GM15510 (cell line): ENCODE measurements around the gene MLIP.

Source experiments
- POLR2A ChIP-seq: IDR thresholded peaks from 3 replicates; pipeline ENCODE4 v1.6.1; 2011; ENCODE audit warnings: borderline replicate concordance; ENCODE audit not compliant: insufficient read length; ENCODE audit errors: extremely low read depth

Gene MLIP

GRCh38 chr6:54173089-54173488, 61.8 kb downstream of the MLIP start:
- TF ChIP-seq POLR2A, result no peak

DNA sequence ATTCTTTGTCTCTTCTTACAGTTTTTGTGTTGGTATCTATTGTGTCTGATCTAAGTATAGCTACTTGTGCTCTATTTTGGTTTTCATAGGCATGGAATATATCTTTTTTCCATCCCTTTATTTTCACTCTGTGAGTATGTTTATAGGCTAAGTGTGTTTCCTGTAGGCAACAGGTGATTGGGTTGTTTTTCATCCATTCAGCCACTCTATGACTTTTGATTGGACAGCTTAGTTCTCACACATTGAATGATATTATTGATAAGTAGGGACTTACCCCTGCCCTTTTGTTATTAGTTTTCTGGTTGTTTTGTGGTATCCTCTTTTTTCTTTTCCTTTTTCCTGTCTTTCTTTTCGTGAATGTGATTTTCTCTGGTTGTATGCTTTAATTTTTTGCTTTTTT, 67.9 kb downstream of the MLIP start:
- TF ChIP-seq POLR2A, result no peak

DNA sequence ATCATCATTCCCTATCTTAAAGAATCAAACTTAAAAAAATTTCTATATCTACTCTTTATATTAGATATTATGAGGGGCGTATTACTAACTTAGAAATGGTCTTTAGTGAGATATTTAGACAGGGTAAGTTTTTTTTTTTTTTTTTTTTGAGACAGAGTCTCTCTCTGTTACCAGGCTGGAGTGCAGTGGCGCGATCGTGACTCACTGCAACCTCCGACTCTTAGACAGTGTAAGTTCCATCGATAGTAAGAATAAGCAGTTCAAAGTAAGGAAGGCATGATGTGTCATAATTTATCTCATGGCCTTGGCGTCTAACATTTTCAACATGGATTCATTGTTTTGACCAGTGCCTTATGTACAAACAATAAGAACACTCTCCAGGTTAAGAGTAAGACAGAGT, 72.4 kb downstream of the MLIP start:
- TF ChIP-seq POLR2A, result no peak

DNA sequence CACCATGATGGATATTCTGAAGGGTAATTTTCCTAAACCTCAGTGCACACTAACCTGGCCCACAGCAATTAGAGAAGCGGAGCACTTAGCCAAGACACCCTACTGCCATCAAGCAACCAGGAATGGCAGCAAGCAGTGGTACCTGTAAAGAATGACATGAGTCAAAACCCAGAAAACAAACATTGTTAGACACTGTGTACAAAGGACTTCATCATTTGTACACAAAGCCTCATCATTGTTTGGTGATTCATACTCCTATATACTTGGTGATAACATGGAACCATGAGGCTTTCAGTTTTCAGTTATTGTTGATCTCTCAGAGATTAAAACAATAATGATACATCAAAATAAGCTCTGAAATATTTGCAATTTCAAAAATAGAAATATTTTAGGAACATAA, 74.6 kb downstream of the MLIP start:
- no peak for TF ChIP-seq POLR2A

DNA sequence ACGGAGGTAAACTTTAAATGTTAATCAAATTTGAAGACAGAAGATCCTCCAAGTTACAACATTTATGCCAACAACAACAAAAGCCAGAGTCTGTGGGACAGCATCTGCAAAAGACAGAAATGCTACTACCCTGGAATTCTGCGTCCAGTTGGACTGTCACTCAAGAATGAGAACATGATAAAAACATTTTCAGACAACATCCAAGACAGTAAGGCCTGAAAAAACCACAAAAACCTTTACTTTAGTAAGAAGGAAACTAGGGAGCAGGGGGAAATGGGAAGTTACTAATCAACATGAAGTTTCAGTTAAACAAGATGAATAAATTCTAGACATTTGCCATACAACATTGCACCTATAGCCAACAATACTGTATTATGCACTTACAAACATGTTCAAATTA, 77.6 kb downstream of the MLIP start:
- TF ChIP-seq POLR2A, result no peak

- TF ChIP-seq POLR2A, result no peak
These were observed 80.2 kb downstream of the MLIP start for GRCh38 chr6:54191461-54191860.

DNA sequence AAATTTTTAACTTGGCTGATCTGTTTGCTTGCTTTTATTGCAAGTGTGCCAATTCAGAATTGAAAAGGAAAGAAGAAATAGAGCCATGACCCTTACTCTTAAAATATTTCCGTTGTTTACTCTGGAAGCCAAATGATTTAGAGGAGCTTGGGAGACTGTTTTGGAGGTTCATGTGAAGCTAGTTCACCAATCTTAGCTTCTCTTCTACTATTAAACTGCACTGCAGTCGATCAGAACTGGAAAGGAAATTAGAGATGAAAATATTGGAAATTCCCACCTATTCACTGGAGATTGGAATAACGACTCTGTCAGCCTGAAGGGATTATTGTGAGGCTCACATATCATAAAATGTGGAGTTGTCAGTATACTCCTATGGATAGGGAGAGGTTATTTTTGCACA, 81.8 kb downstream of the MLIP start:
- no peak for TF ChIP-seq POLR2A

- TF ChIP-seq POLR2A, result no peak
These were observed 82.3 kb downstream of the MLIP start for GRCh38 chr6:54193560-54193959.

- no peak for TF ChIP-seq POLR2A
These were observed 82.8 kb downstream of the MLIP start for GRCh38 chr6:54194067-54194466.

- no peak for TF ChIP-seq POLR2A
These were observed 84.4 kb downstream of the MLIP start for GRCh38 chr6:54195637-54196036.

DNA sequence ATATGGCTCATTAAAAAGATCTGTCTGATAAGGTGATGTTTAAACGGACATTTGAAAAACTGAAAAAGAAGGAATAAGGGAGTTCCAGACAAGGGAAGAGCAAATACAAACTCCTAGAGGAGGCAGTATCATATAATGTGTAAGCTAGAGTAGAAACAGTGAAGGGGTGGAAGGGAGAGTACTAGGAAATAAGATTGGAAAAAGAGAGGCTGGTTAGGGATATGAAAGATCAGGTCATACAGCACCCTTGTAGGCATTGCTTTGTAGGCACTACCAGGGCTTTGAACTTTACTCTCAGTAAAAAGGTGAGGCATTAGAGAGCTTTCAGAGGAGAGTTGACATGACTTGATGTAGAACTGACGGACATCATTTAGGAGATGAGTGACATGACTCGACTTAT, 85.7 kb downstream of the MLIP start:
- no peak for TF ChIP-seq POLR2A

GRCh38 chr6:54198134-54198533, 86.9 kb downstream of the MLIP start:
- no peak for TF ChIP-seq POLR2A

DNA sequence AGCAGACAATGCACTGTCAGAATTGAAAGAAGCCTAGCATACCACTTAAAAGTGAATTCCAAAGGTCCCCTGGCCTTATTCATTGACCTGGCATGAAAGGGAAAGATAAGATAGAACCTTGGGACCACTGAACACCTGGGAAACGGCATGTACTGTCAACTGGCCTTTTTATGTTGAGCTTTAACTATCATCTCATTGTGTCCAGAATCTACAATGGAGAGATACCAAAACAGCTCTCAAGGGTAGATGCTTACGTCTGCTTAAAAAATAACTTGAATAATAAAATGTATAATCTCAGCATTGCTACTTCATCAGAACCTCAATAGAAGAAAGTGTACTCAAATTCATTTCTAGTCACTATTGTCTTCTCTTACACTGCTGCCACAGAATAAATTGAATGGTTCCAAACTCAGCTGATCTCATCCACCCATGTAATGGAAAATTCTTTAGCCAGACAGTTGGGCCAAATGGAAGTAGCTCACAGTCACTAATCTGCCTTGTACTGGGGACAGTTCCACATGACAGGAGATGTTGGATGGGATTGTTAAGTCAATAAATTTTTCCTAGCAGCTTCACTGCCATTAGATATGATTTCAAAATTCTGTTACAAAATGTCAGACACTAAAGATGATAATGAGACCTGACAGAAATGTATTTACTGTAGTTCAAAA, 93.8 kb downstream of the MLIP start:
- no peak for TF ChIP-seq POLR2A

DNA sequence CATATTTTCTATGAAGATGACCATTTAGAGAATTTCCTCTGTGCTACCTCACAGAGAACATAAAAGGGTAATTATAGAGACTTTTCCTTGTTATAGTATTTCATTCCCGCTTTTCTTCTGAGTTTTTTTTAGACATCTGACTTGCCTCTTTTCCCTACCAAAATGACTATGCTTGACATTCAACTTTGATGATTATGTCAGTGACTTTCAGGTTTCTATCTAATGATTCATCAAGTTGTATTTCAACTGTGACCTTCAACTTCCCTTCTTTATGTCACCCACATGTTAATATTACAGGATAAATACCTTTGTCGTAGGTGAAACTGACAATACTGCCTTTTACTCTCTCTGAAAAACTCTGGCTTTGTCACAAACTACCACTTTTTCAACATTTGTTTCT, 95.3 kb downstream of the MLIP start:
- no peak for TF ChIP-seq POLR2A

DNA sequence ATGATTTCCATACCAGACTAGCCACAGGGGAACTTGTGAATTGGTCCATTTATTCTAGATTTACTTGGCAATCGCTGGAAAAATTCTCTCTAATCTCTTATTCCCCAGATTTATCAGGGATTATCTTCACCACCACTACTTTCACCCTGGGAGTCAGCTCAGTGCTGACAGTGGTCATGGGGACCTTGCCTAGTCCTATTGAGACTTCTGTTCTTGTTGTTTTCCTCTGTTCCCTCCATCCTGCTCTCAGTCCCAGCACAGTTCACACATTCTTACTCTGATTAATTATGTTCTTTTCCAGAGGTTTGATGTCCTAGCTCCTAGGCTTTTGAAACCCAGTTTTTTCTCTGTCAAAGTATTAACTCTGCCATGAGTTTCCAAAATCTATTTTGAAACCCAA, 103.0 kb downstream of the MLIP start:
- no peak for TF ChIP-seq POLR2A

GRCh38 chr6:54216336-54216735, 105.1 kb downstream of the MLIP start:
- no peak for TF ChIP-seq POLR2A

- no peak for TF ChIP-seq POLR2A
These were observed 105.8 kb downstream of the MLIP start for GRCh38 chr6:54217018-54217417.
